Sciatic nerve (tissue), 2 donors: ENCODE results near the gene SLC38A2. TPM values are rescaled to one million over a fixed set of nuclear protein-coding genes. Genes with fewer than 3 reads are reported as not detected.
A peak's percentile ranks its signal among the peaks of the same experiment; 100 is the strongest.
"Not testable (repeated sequence)": the region's sequence is repeated elsewhere in the genome, so short reads cannot be mapped to it uniquely, and the experiment has no call there.

Experiments
- ATAC-seq: fragments of 200-7000 bp; cut with Tn5 transposase; one replicate; pipeline ENCODE4 v1.9.1; 2020; ENCODE audit warnings: mild to moderate bottlenecking, moderate library complexity
- DNase-seq: peaks from one replicate; pipeline ENCODE4 v3.0.0-alpha.2; 2020; ENCODE audit warnings: low spot score
- intact Hi-C: fragments of 100-400 bp; cut with DNase I; formaldehyde crosslinking; loops from one replicate; pipeline ENCODE4 v1.14.2; 2022
- total RNA-seq: library from RNA; stranded (reverse); fragmentation: NEBNext Ultra II Directional; extraction: Animal tissue kit (Norgen Biotek cat#: 25700); gene quantifications from one replicate; pipeline ENCODE4 v1.2.1, GENCODE V29; 2021
- donor health status: DM: no; HTN: no; CAD: no.
- donor health status: DM: no; HTN: no; CAD: no.

Gene SLC38A2
- total RNA-seq, 1 donor from 2014 or later: 285 TPM

DNA sequence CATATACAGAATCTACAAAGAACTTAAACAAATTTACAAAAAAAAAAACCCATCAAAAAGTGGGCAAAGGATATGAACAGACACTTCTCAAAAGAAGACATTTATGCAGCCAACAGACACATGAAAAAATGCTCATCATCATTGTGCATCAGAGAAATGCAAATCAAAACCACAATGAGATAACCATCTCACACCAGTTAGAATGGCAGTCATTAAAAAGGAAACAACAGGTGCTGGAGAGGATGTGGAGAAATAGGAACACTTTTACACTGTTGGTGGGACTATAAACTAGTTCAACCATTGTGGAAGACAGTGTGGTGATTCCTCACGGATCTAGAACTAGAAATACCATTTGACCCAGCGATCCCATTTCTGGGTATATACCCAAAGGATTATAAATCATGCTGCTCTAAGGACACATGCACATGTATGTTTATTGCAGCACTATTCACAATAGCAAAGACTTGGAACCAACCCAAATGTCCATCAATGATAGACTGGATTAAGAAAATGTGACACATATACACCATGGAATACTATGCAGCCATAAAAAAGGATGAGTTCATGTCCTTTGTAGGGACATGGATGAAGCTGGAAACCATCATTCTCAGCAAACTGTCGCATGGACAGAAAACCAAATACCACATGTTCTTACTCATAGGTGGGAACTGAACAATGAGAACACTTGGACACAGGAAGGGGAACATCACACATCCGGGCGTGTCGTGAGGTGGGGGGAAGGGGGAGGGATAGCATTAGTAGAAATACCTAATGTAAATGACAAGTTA lies 27.1 kb upstream of the SLC38A2 start:
- DNase-seq, ATAC-seq, intact Hi-C loops: not testable (repeated sequence)

DNA sequence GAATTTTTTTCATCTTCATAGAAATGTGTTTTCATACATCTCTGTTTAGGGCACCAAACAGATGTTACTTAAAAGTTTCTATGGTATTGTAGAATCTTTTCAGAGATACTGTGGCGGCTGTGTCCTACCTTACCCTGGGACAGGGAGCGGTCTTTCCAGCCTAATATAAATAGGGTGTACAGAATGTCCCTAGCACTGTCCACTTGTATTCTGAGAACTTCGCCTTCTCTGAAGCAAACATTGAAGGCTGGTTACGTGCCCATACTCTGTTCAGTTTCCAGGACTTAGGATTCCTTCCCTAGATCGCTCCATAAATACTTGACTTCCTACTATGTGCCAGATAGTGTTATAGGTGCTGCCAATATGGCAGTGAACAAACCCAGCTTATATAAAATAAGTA lies 24.3 kb upstream of the SLC38A2 start:
- intact Hi-C loops: no loop called here
- DNase-seq (no peak), ATAC-seq (no peak)

DNA sequence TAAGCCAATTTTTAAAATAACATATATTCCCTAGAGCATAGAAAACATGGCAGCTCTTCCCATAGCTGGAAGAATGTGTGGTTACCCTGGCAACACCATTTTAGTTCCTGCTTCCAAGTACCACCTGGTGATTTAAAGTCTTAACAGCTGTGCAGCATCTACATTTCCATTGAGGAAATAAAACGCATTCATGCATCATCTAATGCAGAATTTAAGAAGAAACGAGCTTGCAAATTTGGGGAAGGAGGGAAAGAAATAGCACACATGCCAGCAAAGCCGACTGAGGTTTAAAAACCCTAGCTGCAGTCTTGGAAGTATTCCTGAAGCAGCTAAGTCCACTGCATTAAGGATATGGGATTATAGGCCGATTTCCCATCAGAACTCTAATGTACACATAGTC lies 22.8 kb upstream of the SLC38A2 start:
- no peak for ATAC-seq
- intact Hi-C loops: no loop called here
- DNase-seq: no peak

DNA sequence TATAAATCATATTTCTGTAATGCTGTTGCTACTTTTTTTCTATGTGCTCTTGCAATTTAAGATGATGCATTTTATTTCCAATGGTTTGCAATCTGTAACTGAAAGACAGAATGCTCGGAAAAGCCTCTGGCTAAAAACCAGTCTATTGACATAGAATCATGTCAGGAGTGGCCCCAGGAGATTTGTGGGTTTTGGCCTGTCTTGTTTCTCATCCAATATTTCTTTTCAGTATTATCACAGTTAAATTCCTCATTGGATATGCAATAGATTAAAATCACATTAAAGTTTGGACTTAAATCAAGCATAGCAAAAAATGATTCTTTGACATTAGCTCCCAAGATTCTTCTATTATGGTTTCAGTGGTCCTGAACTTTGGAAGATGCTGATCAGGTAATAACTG lies 19.1 kb upstream of the SLC38A2 start:
- peak; percentile 73 for ATAC-seq
- DNase-seq: peak; percentile 84

DNA sequence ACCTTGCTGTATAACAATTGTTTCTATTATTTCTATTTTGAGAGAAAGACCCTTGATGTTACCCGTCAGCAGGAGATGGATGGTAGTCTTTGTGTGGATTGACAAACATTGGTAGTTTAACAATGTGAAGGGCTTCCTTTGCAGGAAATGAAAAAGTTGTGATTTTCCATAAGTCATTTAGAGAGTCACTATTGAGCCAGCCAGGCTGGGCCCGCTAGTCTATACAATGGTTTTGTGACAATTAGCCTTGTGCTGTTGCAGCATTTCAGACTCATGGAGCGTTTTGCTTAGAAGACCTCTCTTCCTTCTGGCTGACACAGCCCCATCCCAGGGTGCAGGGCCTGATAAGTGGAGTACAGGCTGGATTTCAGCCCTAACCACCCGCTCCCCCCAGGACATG lies 18.3 kb upstream of the SLC38A2 start:
- DNase-seq: no peak
- ATAC-seq: no peak
- intact Hi-C loops: no loop called here

More for the DNA sequence above, 19.1 kb upstream of the SLC38A2 start:
- intact Hi-C loops: no loop called here

DNA sequence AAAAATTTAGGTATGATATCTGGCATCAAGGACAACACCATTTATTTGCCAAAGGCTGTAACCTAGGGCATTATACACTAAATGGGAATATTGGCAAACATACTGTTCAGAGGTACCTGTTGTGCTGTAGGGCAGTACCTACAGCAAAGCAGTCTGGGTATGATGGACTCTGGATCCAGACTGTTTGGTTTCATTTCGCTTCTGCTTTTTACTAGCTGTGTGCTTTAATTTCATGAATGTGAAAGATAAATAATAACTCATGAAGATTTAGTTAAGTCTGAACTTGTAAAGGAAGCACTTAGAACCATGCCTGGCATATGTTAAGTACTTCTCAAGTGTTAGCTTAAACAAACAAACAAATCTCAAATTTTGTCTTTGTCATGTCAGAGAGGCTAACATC lies 17.7 kb upstream of the SLC38A2 start:
- DNase-seq (no peak), ATAC-seq (no peak)
- intact Hi-C loops: no loop called here

DNA sequence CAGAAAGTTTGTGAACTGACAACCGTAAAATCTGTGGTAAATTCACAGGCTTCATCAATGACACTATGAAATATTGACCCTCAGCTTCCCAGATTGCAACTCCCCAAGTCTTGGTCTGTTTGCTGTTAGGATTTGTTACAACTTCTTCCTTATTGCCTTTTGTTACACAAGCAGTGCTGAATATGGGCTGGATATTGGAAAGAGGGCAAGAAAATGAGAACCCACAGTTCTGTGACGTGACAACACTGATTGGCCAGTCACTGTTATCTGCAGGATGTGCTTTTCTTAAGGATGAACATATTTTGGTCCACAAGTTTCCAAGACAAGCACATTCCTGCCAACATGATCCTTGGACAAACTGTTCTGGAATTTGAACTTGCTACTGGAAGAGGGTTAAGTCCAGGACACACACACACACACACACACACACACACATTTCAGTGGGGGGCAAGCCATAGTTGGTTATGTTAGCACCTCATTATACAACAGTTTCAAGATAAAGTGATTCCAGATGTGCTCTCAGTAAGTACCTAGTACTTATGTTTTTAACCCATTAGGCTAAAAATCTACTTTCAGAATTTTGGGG lies 16.6 kb upstream of the SLC38A2 start:
- ATAC-seq (peak; percentile 88), DNase-seq (peak; percentile 62)
- intact Hi-C loops: no loop called here

DNA sequence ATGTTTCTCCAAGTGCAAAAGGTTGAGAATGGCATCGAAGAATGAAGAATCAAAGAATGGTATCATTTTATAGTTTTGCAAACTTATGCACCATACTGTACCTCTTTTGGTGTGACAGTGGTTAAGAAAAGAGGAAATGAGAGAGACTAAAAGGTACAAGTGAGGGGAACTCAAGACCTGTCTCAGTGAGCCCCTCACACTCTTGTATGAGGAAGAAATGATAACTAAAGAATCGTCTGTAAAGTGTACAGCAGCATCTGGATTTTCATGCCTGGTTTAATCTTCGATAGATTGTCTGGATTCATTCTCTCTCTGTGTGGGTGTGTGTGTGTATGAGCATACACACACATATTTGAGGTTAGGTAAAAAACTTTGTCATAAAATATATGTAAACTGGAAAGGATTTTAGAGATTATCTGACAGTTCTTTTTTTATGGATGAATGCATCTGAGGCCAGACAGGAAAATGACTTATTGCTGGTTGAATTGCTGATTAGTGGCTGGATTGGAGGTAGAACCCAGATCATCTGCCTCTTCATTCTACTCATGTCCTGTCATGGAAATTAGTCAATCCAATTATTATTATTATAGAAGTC lies 16.0 kb upstream of the SLC38A2 start:
- ATAC-seq: no peak
- intact Hi-C loops: no loop called here

DNA sequence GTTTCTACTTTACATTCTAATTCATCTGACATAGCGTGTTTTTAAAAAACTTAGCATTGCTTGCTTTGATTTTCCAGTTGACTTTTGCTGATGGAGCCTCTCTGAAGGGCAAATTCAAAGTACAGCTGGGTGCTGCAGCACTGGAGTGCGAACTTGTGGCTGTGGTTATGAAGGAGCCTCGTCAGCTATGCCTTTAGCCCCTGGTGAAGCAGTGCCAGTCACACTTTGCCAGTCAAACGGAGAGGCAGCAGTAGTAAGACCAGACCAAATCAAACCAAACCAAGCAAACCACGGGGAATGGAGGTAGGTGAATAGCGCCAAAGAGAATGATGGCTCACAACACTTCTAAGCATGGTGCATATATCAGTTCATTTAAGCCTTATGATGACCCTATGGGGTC lies 15.1 kb upstream of the SLC38A2 start:
- no peak for DNase-seq
- intact Hi-C loops: no loop called here
- ATAC-seq: no peak

More for the DNA sequence above, 16.0 kb upstream of the SLC38A2 start:
- DNase-seq: no peak

DNA sequence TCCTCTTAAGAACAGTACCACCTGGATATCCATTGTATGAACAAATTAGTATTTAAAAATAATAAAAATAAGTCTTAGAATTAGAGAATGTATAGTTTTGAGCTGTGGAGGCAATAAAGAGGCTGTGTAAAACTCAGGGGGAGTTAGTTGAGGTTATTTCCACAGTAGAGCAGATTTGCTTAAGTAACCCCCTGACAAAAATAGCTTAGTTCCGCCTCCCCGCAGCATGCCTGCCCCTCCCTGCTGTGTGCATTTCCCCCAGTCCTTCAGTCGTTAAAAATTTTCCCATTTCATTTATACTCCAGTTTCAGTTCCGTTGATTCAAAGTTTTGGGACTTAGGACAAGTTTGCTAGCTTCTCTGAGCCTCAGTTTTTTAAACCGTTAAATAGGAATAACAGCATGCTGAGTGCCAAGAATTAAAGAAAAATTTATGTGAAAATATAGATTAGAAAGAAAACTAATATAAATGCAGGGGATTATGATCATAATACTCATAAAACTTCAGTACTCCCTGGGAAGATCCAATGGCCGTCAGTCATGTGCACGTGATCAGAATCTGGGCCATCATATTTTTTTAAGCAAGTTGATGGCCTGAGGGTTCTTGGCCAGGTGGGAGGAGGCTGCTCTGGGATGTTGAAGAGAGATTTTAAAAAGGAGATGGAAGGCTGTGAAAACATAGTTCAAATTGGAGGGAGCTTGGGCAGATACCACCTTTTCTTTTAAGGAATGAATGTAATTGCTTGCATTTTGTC lies 14.5 kb upstream of the SLC38A2 start:
- no peak for ATAC-seq
- peak; percentile 60 for DNase-seq
- intact Hi-C loops: no loop called here

DNA sequence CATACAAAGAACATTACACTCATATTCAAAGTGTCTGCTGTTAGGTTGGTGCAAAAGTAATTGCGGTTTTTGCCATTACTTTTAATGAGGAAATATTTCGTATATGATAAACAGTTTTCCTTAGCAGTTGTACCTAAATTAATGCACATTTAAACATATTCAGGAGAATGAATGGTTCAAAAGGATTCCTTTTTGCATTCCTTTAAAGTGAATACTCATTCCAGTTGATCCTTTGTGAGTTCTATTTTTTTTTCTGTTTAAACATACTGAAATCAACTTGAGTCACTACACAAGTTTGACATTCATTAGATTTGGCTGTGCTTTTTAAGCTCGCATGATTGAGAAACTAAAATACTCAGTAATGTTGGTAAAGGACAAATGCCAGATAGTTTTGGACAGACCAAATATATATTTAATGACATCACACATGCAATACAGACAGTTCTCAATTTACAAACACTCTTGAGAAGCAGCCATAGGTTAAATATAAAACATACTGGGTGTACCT lies 13.8 kb upstream of the SLC38A2 start:
- no peak for ATAC-seq
- DNase-seq: no peak
- intact Hi-C loops: no loop called here

DNA sequence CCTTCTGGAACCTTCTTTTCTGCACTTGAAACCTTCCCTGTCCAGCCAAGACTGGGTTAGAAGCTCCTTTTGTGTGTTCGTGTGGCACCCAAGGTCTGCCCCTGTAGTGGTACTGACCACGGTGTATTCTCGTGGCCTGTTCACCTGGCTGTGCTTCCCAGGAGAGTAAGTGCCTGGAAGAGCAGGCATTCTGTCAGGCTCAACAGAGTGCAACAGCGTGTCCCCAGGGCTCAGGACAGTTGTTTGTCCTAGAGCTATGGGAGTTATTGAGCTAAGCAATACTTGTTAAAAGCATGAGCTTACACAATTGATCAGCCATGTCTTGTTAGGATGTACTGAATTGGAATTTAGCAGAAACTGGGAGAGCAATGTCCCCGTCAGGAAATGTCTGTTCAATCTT lies 12.9 kb upstream of the SLC38A2 start:
- DNase-seq (no peak), ATAC-seq (no peak)
- intact Hi-C loops: no loop called here

DNA sequence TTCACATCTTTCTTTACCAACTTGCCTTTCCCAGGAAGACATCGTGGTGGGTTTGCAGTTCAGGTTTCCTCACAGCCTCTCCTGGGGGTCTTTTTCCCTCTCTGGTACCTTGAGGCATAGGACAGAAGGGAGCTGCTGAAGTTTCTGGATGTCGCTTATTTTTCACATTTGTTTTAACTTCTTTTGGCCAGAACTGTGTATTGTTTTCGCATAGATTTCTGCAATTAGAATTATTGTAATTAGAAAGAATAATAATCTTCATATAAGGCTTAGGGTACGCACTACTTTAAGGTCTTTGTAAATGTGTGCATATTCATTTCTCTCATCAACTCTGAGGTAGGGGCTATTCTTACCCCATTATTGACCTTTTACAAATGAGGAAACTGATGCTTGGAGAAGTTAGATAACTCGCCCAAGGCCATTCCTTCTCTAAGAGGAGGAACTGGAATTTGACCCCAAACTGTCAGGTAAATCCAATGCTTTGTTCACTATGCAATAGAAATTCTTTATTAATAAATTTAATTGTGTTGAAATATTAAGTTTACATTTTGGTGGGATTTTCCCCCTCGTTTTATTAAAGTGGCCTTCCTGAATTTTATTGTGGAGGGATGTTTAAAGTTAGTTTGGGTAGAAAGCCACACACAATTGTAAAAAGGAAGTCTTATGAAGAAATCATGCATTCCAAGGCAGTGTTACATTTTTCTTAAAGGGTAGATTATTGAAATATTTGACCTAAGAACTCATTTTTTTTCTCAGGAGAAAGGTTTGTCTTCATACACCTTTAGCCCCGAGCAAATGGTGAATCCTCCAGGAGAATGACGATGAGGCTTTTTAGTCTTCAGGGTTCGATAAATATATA lies 12.1 kb upstream of the SLC38A2 start:
- intact Hi-C loops: loop anchor here (5.0 kb wide), 1 partner anchor 652 kb away; no protein-coding TSS in a partner anchor
- DNase-seq (no peak), ATAC-seq (no peak)

DNA sequence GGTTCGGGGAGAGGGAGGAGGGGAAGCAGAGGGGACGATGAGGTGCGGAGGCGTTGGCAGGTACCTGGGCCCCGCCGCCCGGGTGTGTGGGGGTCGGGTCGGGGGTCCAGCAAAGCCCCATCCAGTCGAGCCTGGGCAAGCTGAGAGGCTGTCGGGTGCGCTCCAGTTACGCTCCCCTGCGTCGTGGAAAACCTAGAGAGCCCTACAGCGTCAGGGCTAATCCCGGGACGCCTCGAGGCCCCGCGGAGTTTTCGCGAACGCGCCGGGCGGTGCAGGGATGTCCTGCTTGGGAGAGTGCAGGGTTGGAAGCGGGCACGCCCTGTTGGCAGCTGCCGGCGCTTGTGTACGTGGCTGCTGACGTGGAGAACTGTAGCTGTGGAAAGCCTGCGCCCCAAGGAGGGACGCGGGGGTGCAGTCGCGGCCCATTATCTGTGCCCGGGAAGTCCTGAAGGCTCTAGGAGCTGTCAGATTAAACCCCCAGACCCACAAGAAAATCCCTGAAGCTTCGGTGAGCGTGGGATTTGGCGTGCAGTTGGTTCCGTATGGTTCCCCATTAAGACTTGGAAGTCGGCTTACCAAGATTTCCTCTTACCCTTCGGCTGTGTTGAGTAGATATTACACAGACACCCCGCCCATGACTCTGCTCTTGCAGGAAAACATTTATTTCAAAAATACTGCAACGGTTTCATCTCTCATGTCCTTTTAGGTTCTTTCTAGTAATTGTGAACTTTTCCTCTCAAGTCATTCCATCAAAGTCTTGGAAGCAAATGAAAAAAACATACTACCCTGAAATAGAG lies 11.3 kb upstream of the SLC38A2 start:
- peak; percentile 94 for ATAC-seq
- peak; percentile 95 for DNase-seq
- intact Hi-C loops: loop anchor here (5.0 kb wide), 1 partner anchor 652 kb away; no protein-coding TSS in a partner anchor

DNA sequence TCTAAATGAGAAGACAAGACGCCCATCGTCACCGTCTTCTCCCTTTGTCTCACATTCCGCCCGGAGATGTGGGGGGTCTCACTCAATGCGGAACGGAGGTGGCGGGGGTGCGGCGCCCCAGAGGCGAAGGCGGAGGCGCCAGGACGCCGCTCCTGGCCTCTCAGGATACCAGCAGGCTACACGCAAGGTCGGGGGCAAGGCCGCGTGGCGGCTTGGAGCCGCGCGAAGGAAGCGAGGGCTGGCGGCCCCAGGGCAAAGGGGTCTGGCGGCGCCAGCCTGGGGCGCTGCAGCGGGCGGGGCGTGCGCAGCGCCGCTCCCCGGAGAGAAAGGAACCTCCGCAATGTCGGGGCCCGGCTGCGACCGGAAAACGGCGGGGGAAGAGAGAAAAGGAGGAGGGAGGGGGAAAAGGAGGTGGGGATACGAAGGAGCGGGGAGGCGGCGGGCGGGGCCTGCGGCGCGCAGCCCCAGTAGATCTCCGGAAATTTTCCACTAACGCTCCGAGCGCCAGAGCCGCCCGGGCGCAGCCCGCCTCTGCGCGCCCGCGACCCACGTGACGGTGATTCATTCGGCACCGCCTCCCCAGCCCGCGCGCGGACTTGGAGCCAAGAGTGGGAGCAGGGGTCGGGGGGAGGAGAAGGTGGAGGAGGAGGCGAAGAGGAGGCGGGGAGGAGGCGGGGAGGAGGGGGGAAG lies 10.5 kb upstream of the SLC38A2 start:
- intact Hi-C loops: loop anchor here (5.0 kb wide), 1 partner anchor 651 kb away; no protein-coding TSS in a partner anchor
- peak; percentile 99 for DNase-seq
- peak; percentile 95 for ATAC-seq

DNA sequence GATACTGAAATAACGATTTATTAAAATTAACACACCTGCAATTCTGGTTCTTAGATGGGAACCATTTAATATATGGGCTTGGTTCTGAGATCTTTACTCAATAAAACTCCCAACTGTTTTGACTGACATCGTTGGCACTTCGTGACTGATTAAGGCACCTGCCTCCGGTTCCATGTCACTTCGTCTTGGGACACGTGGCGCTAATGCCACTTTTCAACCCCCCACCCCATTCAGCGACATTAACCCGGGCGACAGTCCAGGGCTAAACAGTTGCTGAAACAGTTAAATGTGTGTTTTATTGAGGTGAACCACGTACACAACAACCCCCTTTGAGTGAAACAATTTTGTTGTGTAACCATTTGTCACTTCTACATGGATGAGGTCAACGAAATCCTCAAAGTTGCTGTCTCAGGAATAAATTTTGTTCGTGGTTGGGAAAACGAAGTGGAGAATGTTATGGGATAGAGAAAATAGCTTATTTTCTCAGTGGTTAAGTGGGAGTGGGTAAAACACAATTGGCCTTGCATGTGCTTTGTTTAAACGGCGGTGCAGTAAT lies 9.9 kb upstream of the SLC38A2 start:
- peak; percentile 70 for DNase-seq
- intact Hi-C loops: loop anchor here (5.0 kb wide), 1 partner anchor 650 kb away; no protein-coding TSS in a partner anchor

DNA sequence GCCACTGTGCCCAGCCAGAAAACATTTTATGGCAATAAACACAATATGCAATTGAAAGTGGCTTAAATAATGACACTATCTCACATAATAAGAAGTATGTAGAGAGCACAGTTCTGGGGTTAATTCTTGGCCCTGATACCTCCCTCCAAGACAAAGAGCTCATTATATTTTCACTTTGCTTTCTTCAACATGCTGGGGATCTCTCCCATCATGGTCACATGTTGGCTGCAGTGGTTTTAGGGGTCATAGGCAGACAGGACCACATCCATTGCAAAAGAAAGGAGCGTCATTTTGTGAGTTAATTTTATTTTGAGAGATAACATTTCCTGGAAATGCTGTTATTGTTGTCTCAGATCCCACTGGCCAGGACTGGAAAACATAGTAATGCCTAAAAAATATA lies 8.3 kb upstream of the SLC38A2 start:
- intact Hi-C loops: loop anchor here (5.0 kb wide), 1 partner anchor 649 kb away; no protein-coding TSS in a partner anchor
- DNase-seq (no peak), ATAC-seq (no peak)

More for the DNA sequence above, 9.9 kb upstream of the SLC38A2 start:
- ATAC-seq: no peak
